BJ (cell line): ENCODE data around the gene PEMT. TPM values are rescaled to one million over a fixed set of nuclear protein-coding genes. Genes with fewer than 3 reads are reported as not detected.

ENCODE experiments used
- CTCF ChIA-PET: fragments of 350-600 bp; formaldehyde crosslinking; extraction: SDS; loops from one replicate; lab custom pipeline; 2021; ENCODE audit warnings: antibody characterized with exemption, inconsistent platforms; lab: Yijun Ruan, JAX
- POLR2A ChIA-PET: fragments of 300-600 bp; sonication (Branson Sonifier 250); formaldehyde crosslinking; extraction: SDS; loops from one replicate; lab custom pipeline; 2021; ENCODE audit warnings: antibody characterized with exemption; lab: Charles Lee
- DNase-seq: peaks from one replicate; pipeline ENCODE4 v3.0.0-alpha.2; 2011; ENCODE audit warnings: low read depth
- H3K27me3 ChIP-seq: 2 replicates; pipeline ENCODE4 v1.6.0; 2011; ENCODE audit warnings: low read length; ENCODE audit not compliant: control insufficient read depth, insufficient read depth
- H3K36me3 ChIP-seq: 2 replicates; pipeline ENCODE4 v1.5.1; 2011; ENCODE audit warnings: low read length; ENCODE audit not compliant: control insufficient read depth, insufficient read depth
- H3K4me3 ChIP-seq: 2 replicates; pipeline ENCODE4 v1.5.1; 2011; ENCODE audit warnings: low read depth, mild to moderate bottlenecking, control low read depth, low read length
- polyA plus RNA-seq: library from polyadenylated mRNA; depleted of rRNA; stranded (reverse); fragments of >200 nt; gene quantifications from 2 replicates; pipeline ENCODE4 v1.2.3, GENCODE V29; 2011
- TF ChIP-seq, protein P1 (sequence below): IDR thresholded peaks from 2 replicates; pipeline ENCODE4 v1.5.1; 2011; ENCODE audit warnings: low read depth, mild to moderate bottlenecking, control low read depth, inconsistent platforms, low read length, moderate library complexity; ENCODE audit not compliant: insufficient read depth

The PEMT gene
- polyA plus RNA-seq, 1 experiment: 50.7 TPM

DNA sequence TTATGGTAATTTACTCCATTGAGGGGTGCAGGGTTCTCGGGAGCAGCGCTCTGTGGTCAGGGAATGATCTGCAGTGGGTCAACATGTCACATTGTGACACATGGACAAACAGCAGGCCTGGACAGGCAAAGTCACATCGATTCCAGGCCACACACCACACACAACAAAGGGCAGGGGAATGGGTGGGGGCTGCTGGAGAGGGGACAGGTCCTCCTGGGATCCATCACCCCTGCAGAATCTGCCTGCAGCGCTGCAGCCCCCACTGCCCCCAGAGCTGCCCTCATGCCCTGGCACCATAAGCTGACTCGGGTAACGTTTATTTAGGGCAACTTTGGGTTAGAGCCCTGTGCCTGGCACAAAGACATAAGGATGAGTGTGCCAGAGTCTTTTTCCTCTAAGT is 9.1 kb downstream of the PEMT start:
- Histone ChIP-seq H3K4me3 (no peak overlapping the region), H3K27me3 (no peaks in the 10 kb centered on the region), H3K36me3 (no peaks in the 10 kb centered on the region)
- ChIA-PET POLR2A (no interaction called here), CTCF (interaction anchor here (4.9 kb wide), 1 partner anchor 13 kb away, joined by 29 read pairs; no protein-coding TSS in a partner anchor)
- DNase-seq: no peak
- TF ChIP-seq, protein P1, sequence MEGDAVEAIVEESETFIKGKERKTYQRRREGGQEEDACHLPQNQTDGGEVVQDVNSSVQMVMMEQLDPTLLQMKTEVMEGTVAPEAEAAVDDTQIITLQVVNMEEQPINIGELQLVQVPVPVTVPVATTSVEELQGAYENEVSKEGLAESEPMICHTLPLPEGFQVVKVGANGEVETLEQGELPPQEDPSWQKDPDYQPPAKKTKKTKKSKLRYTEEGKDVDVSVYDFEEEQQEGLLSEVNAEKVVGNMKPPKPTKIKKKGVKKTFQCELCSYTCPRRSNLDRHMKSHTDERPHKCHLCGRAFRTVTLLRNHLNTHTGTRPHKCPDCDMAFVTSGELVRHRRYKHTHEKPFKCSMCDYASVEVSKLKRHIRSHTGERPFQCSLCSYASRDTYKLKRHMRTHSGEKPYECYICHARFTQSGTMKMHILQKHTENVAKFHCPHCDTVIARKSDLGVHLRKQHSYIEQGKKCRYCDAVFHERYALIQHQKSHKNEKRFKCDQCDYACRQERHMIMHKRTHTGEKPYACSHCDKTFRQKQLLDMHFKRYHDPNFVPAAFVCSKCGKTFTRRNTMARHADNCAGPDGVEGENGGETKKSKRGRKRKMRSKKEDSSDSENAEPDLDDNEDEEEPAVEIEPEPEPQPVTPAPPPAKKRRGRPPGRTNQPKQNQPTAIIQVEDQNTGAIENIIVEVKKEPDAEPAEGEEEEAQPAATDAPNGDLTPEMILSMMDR: no peak

DNA sequence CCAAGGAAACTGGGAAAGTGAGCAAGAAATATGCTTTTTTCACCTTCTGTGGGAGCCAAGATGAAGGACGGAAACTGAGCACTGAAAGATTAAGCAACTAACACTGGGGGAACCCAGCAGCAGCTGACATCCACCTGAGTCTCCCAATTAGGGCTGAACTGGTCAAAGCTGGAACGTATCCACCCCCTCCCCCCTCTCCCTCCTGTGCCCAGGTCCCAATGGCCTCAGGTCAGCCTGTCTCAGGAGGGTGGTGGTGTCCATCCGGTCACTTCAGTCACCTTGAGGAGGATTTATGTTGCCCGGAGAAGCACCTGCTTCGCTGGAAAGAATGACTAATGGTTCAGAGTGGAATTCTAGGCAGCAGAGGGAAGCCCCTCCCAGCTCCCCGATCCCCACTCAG is 10.0 kb downstream of the PEMT start:
- Histone ChIP-seq H3K4me3 (no peak overlapping the region), H3K36me3 (no peaks in the 10 kb centered on the region), H3K27me3 (no peaks in the 10 kb centered on the region)
- TF ChIP-seq, protein P1: no peak
- POLR2A ChIA-PET: no interaction called here
- DNase-seq: no peak
- CTCF ChIA-PET: interaction anchor here (0.5 to 4.9 kb wide), 4 partner anchors 13 to 230 kb away, joined by 3 to 29 read pairs (median 6); partner anchors contain the start of gene RASD1

DNA sequence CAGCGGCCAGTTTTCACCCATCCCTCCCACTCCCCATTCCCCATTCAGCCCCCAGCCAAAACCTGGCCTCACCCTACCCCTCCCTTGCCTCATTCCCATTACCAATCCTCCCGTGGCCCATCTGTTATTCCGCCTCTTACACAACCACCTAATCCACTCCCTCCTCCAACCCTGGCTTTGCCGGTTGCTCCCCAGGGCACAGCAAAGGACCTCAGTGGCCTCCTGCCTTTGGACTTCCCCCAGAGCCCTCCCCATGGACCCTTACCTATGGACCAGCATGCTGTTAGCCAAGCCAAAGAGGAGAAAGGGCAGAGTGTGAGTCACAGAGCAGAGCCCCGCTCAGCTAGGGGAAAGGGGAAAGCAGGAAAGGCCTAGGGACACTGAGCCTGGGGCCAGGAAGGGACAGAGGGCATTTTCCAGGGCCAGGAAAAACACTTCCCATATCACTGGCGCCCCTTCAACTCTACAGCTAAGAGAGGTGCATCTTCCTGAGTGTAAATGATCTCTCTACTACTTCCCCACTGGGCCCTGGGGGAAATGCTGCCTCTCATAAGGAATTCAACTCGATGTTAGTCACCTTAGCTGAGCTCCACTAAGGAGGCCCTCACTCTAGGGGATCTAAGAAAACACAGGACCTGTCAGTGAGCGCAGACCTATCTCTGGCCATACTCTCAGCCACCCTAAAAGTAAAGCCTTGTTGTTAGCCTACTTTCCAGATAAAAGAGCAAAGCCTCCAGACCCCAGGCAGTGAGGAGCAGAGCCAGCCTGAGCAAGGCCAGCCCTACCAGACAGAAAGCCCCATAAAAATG is 10.6 kb downstream of the PEMT start:
- TF ChIP-seq, protein P1: no peak
- ChIA-PET CTCF (interaction anchor here (0.5 to 4.9 kb wide), 5 partner anchors 12 to 229 kb away, joined by 3 to 29 read pairs (median 5); partner anchors contain the start of gene RASD1), POLR2A (no interaction called here)
- DNase-seq: no peak
- no peaks in the 10 kb centered on the region for H3K36me3 ChIP-seq
- H3K27me3 ChIP-seq: no peaks in the 10 kb centered on the region
- H3K4me3 ChIP-seq: no peak overlapping the region

DNA sequence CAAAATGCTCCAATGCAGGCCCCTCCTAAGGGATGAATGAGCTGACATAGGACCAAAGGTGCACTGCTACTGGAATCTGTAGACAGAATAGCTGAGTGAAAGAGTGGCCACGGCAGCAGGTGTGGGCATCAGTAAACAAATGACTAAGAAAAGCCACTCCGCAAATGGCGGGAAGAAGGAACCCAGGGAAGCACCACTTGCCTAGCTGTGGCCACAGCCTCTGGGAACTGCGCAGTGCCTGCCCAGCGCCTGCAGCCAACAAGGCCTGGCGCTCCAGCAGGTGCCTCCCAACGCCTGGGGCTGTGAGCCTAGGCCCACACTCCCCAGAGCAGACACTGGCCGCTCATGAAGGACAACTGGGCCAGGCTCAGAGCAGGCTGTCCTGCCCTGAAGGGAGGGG is 11.8 kb downstream of the PEMT start:
- ChIA-PET POLR2A (no interaction called here), CTCF (interaction anchor here (2.0 to 4.9 kb wide), 3 partner anchors 11 to 83 kb away, joined by 5 to 29 read pairs (median 9); partner anchors contain the start of gene RASD1)
- no peaks in the 10 kb centered on the region for H3K36me3 ChIP-seq
- DNase-seq: no peak
- no peaks in the 10 kb centered on the region for H3K27me3 ChIP-seq
- TF ChIP-seq, protein P1: no peak
- H3K4me3 ChIP-seq: no peak overlapping the region

DNA sequence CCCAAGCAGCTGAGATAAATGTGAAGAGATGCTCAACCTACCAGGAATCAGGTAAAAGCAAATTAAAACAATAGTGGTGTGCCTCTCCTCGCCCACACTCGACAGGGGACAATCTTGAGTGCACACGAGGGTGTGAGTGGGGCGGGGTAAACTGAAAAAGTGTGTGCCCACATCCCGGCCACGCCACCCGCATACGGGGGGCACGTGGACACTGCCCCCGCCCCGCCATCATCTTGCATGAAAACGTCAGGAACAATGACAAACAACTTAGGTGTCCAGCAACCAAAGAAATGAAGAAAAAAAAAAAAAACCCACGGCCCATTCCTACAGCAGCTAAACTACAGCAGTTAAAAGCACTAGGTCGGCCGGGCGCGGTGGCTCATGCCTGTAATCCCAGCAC is 14.1 kb downstream of the PEMT start:
- no peak overlapping the region for H3K4me3 ChIP-seq
- no peaks in the 10 kb centered on the region for H3K27me3 ChIP-seq
- ChIA-PET CTCF (interaction anchor here (0.6 to 2.2 kb wide), 6 partner anchors 11 to 151 kb away, joined by 3 to 14 read pairs (median 4); partner anchors contain the start of genes PEMT and RASD1), POLR2A (no interaction called here)
- TF ChIP-seq, protein P1: no peak
- H3K36me3 ChIP-seq: no peaks in the 10 kb centered on the region
- DNase-seq: no peak
